Measurements from ENCODE around the gene GAREM1.

The GAREM1 gene

GRCh38 chr18:32317651-32318050, 153.0 kb downstream of the GAREM1 start:
- Mint-ChIP-seq H3K9me3 (no peaks in the 10 kb centered on the region), H3K27ac (no peak overlapping the region), H3K4me3 (no peak overlapping the region), H3K4me1 (no peaks in the 10 kb centered on the region), H3K27me3 (ENCODE audit: low read depth, poor library complexity) (no peaks in the 10 kb centered on the region), H3K36me3 (ENCODE audit: low read depth) (no peaks in the 10 kb centered on the region)
- TF ChIP-seq CTCF (IDR thresholded peaks at IDR 0.05), result no peak
- DNase-seq, result no peak

GRCh38 chr18:32315881-32316280, 154.8 kb downstream of the GAREM1 start:
- Mint-ChIP-seq H3K36me3 (ENCODE audit: low read depth) (no peaks in the 10 kb centered on the region), H3K27me3 (ENCODE audit: low read depth, poor library complexity) (no peaks in the 10 kb centered on the region), H3K27ac (no peak overlapping the region), H3K4me3 (no peak overlapping the region), H3K9me3 (no peaks in the 10 kb centered on the region), H3K4me1 (no peaks in the 10 kb centered on the region)
- TF ChIP-seq CTCF (IDR thresholded peaks at IDR 0.05), result no peak
- no peak for DNase-seq

GRCh38 chr18:32310774-32311173, 159.9 kb downstream of the GAREM1 start:
- Mint-ChIP-seq H3K9me3 (no peaks in the 10 kb centered on the region), H3K4me1 (peaks cover 7% of the 10 kb centered on the region), H3K36me3 (ENCODE audit: low read depth) (peaks cover 5% of the 10 kb centered on the region), H3K27me3 (ENCODE audit: low read depth, poor library complexity) (no peaks in the 10 kb centered on the region), H3K4me3 (no peak overlapping the region), H3K27ac (no peak overlapping the region)
- no peak for TF ChIP-seq CTCF (IDR thresholded peaks at IDR 0.05)
- DNase-seq, result no peak

GRCh38 chr18:32310101-32310500, 160.6 kb downstream of the GAREM1 start:
- TF ChIP-seq CTCF (IDR thresholded peaks at IDR 0.05), result no peak
- Mint-ChIP-seq H3K36me3 (ENCODE audit: low read depth) (peaks cover 5% of the 10 kb centered on the region), H3K27ac (peak overlapping the region; percentile 33), H3K9me3 (no peaks in the 10 kb centered on the region), H3K4me3 (no peak overlapping the region), H3K27me3 (ENCODE audit: low read depth, poor library complexity) (no peaks in the 10 kb centered on the region), H3K4me1 (peaks cover 7% of the 10 kb centered on the region)
- DNase-seq, result no peak

GRCh38 chr18:32308493-32309120, 162.1 kb downstream of the GAREM1 start:
- Mint-ChIP-seq H3K27me3 (ENCODE audit: low read depth, poor library complexity) (no peaks in the 10 kb centered on the region), H3K27ac (no peak overlapping the region), H3K4me1 (peaks cover 7% of the 10 kb centered on the region), H3K9me3 (no peaks in the 10 kb centered on the region), H3K4me3 (no peak overlapping the region), H3K36me3 (ENCODE audit: low read depth) (peaks cover 5% of the 10 kb centered on the region)
- no peak for TF ChIP-seq CTCF (IDR thresholded peaks at IDR 0.05)
- no peak for DNase-seq

- Mint-ChIP-seq H3K27ac (no peak overlapping the region), H3K27me3 (ENCODE audit: low read depth, poor library complexity) (peaks cover 3% of the 10 kb centered on the region), H3K4me3 (no peak overlapping the region), H3K9me3 (no peaks in the 10 kb centered on the region), H3K36me3 (ENCODE audit: low read depth) (no peaks in the 10 kb centered on the region), H3K4me1 (no peaks in the 10 kb centered on the region)
- no peak for TF ChIP-seq CTCF (IDR thresholded peaks at IDR 0.05)
- no peak for DNase-seq
Observed at GRCh38 chr18:32303400-32303799, 167.3 kb downstream of the GAREM1 start.

All from nephron progenitor cell (in vitro differentiated cells).